ENCODE measurements around the gene LRRC8C.

Gene LRRC8C

GRCh38 chr1:89725011-89725370, 92.1 kb downstream of the LRRC8C start:
- no peak overlapping the region for H3K4me3 ChIP-seq (ENCODE audit: low read depth, low read length)
- TF ChIP-seq CTCF (IDR thresholded peaks at IDR 0.05; ENCODE audit: low read depth, low read length), result no peak

- no peak for TF ChIP-seq CTCF (IDR thresholded peaks at IDR 0.05; ENCODE audit: low read depth, low read length)
These were observed 92.7 kb downstream of the LRRC8C start for GRCh38 chr1:89725631-89726030.

GRCh38 chr1:89727517-89728312, 94.8 kb downstream of the LRRC8C start:
- no peak for TF ChIP-seq CTCF (IDR thresholded peaks at IDR 0.05; ENCODE audit: low read depth, low read length)
- no peak overlapping the region for H3K4me3 ChIP-seq (ENCODE audit: low read depth, low read length)

More at GRCh38 chr1:89725631-89726030, 92.7 kb downstream of the LRRC8C start:
- H3K4me3 ChIP-seq (ENCODE audit: low read depth, low read length), result no peak overlapping the region

GRCh38 chr1:89728381-89728780, 95.5 kb downstream of the LRRC8C start:
- TF ChIP-seq CTCF (IDR thresholded peaks at IDR 0.05; ENCODE audit: low read depth, low read length), result no peak
- H3K4me3 ChIP-seq (ENCODE audit: low read depth, low read length), result no peak overlapping the region

- TF ChIP-seq CTCF (IDR thresholded peaks at IDR 0.05; ENCODE audit: low read depth, low read length), result no peak
These were observed 99.3 kb downstream of the LRRC8C start for GRCh38 chr1:89732206-89732605.

GRCh38 chr1:89732643-89733222, 99.8 kb downstream of the LRRC8C start:
- H3K4me3 ChIP-seq (ENCODE audit: low read depth, low read length), result no peak overlapping the region
- TF ChIP-seq CTCF (IDR thresholded peaks at IDR 0.05; ENCODE audit: low read depth, low read length), result no peak

More at GRCh38 chr1:89732206-89732605, 99.3 kb downstream of the LRRC8C start:
- no peak overlapping the region for H3K4me3 ChIP-seq (ENCODE audit: low read depth, low read length)

- no peak overlapping the region for H3K4me3 ChIP-seq (ENCODE audit: low read depth, low read length)
- no peak for TF ChIP-seq CTCF (IDR thresholded peaks at IDR 0.05; ENCODE audit: low read depth, low read length)
These were observed 100.8 kb downstream of the LRRC8C start for GRCh38 chr1:89733748-89734147.
